ENCODE results near the gene DYNC1I1. TPM values are rescaled to one million over a fixed set of nuclear protein-coding genes. Genes with fewer than 3 reads are reported as not detected.

DYNC1I1 gene
- total and polyA plus RNA-seq, 2 donors (not counting 3 experiments of a cell fraction or from before 2014, with no cell fraction given): 1.8 to 3.6 TPM

- no peak for FAIRE-seq
- Histone ChIP-seq H3K4me3 (replicated peaks in 1 of 3; ENCODE audit: insufficient read depth in 1 of 3, low read depth in 1 of 3, low read length in 3 of 3) (no peak overlapping the region), H3K9ac (replicated peaks; ENCODE audit: extremely low read depth, insufficient read depth, low read length) (no peak overlapping the region), H4K20me1 (replicated peaks; ENCODE audit: control insufficient read depth, extremely low read depth, insufficient read depth, low read length) (peaks cover 2% of the 10 kb centered on the region), H3K9me3 (replicated peaks; ENCODE audit: control insufficient read depth, insufficient read depth, low read length) (no peaks in the 10 kb centered on the region), H3K36me3 (ENCODE audit: control insufficient read depth in 2 of 2, extremely low read depth in 1 of 2, insufficient read depth in 2 of 2, low read length in 2 of 2) (no peaks in the 10 kb centered on the region), H3K27ac (ENCODE audit: insufficient read depth, low read depth, low read length) (no peak overlapping the region), H3K79me2 (ENCODE audit: control insufficient read depth, insufficient read depth, low read length) (no peaks in the 10 kb centered on the region), H3K9me1 (replicated peaks; ENCODE audit: control insufficient read depth, extremely low read depth, insufficient read depth, low read length) (no peaks in the 10 kb centered on the region), H2AFZ (ENCODE audit: low read depth, low read length) (no peak overlapping the region), H3K4me1 (ENCODE audit: control insufficient read depth, extremely low read depth, insufficient read depth, low read length) (no peaks in the 10 kb centered on the region), H3K27me3 (ENCODE audit: control insufficient read depth in 2 of 2, insufficient read depth in 2 of 2, low read length in 2 of 2) (peaks cover 4 to 6% of the 10 kb centered on the region in 2 experiments), H3K4me2 (ENCODE audit: insufficient read depth, low read length) (no peak overlapping the region)
- ChIA-PET POLR2A (no interaction called here), CTCF (interaction anchor here (2.2 kb wide), 1 partner anchor 140 kb away, joined by 6 read pairs; no protein-coding TSS in a partner anchor)
- intact Hi-C loops (cut with micrococcal nuclease): no loop called here
- no peak for TF ChIP-seq JUN (IDR thresholded peaks at IDR 0.05; ENCODE audit: borderline replicate concordance, insufficient read depth, insufficient read length, low read depth)
- no peak for TF ChIP-seq GATA2 (IDR thresholded peaks at IDR 0.05; ENCODE audit: insufficient read depth, insufficient read length, low read depth, low read length)
- TF ChIP-seq EZH2 (IDR thresholded peaks at IDR 0.05; ENCODE audit: borderline replicate concordance, low read depth, low read length, severe bottlenecking): no peak
- TF ChIP-seq MYC (IDR thresholded peaks at IDR 0.05; ENCODE audit: low read depth, low read length): no peak
- TF ChIP-seq MAX (IDR thresholded peaks at IDR 0.05; ENCODE audit: insufficient read depth, insufficient read length): no peak
- no peak for TF ChIP-seq POLR2AphosphoS5 (IDR thresholded peaks at IDR 0.05; ENCODE audit: insufficient read depth, low read depth, low read length)
- TF ChIP-seq FOS (IDR thresholded peaks at IDR 0.05; ENCODE audit: borderline replicate concordance, insufficient read depth, low read length): no peak
- no peak for TF ChIP-seq POLR2A (IDR thresholded peaks at IDR 0.05; ENCODE audit: low read depth, low read length)
- TF ChIP-seq CTCF (IDR thresholded peaks at IDR 0.05; ENCODE audit: extremely low read depth in 1 of 2, insufficient read depth in 1 of 2, low read depth in 1 of 2, low read length in 2 of 2): no peak
- BruUV-seq (replicated peaks): no TSS peak
- no peak for DNase-seq (ENCODE audit: low read depth, low spot score)
- dilution Hi-C loops (cut with MboI; ENCODE audit: extremely low pct_ligation_motif_present, low sequenced_read_pairs): no loop called here
Measured at GRCh38 chr7:95730493-95731280, 41.7 kb upstream of the DYNC1I1 start.
